Neural cell (in vitro differentiated cells): Measurements from ENCODE around the gene MGAT5B.

Source experiments
- EP300 ChIP-seq: fragments of 450-650 bp; conservative IDR thresholded peaks from 2 replicates; pipeline ENCODE4 v1.6.1; 2014; ENCODE audit warnings: antibody characterized with exemption, mild to moderate bottlenecking, moderate library complexity; ENCODE audit not compliant: poor library complexity, severe bottlenecking
- EZH2 ChIP-seq: fragments of 200-600, 300-800 bp; shearing (Covaris generic), sonication (generic); IDR thresholded peaks from 2 replicates; pipeline ENCODE4 v1.6.1; 2014; ENCODE audit warnings: antibody characterized with exemption, low read length, borderline replicate concordance, mild to moderate bottlenecking; ENCODE audit not compliant: insufficient read depth, poor library complexity, severe bottlenecking
- MXI1 ChIP-seq: fragments of 450-650 bp; conservative IDR thresholded peaks from 2 replicates; pipeline ENCODE4 v1.6.1; 2014; ENCODE audit warnings: antibody characterized with exemption, mild to moderate bottlenecking; ENCODE audit not compliant: poor library complexity, severe bottlenecking
- POLR2AphosphoS5 ChIP-seq: IDR thresholded peaks from 2 replicates; pipeline ENCODE4 v1.6.1; 2012
- RAD21 ChIP-seq: fragments of 450-650 bp; conservative IDR thresholded peaks from 2 replicates; pipeline ENCODE4 v1.6.1; 2014; ENCODE audit warnings: antibody characterized with exemption, mild to moderate bottlenecking, moderate library complexity
- SMC3 ChIP-seq: fragments of 450-650 bp; conservative IDR thresholded peaks from 2 replicates; pipeline ENCODE4 v1.6.1; 2014; ENCODE audit warnings: antibody characterized with exemption, mild to moderate bottlenecking, moderate library complexity; ENCODE audit not compliant: poor library complexity
- TAF1 ChIP-seq: IDR thresholded peaks from 2 replicates; pipeline ENCODE4 v1.6.1; 2012; ENCODE audit warnings: low read depth
- TF ChIP-seq, protein P1 (sequence below): fragments of 450-650 bp; IDR thresholded peaks from 2 replicates; pipeline ENCODE4 v1.5.1; 2014; ENCODE audit warnings: antibody characterized with exemption, mild to moderate bottlenecking, moderate library complexity; ENCODE audit not compliant: poor library complexity, severe bottlenecking
- TF ChIP-seq, protein P2 (sequence below): IDR thresholded peaks from 2 replicates; pipeline ENCODE4 v1.6.1; 2012; ENCODE audit warnings: borderline replicate concordance

DNA sequence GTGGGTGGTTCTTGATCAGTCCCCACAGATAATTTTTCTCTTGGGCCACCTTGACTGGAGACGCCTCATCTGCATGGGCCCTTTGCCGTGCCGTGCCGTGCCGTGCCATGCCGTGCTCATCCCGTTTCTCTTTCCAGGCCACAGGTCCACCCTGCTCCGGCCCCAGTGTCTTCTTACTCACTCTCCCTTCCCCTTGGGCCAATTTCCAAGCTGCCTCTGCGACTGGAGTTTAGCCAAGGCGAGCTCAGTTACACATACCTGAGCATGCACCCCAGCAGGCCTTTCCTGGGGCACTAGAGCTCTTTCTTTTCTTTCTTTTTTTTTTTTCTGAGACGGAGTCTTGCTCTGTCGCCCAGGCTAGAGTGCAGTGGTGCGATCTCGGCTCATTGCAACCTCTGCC, 40.5 kb upstream of the MGAT5B start:
- TF ChIP-seq, protein P1, sequence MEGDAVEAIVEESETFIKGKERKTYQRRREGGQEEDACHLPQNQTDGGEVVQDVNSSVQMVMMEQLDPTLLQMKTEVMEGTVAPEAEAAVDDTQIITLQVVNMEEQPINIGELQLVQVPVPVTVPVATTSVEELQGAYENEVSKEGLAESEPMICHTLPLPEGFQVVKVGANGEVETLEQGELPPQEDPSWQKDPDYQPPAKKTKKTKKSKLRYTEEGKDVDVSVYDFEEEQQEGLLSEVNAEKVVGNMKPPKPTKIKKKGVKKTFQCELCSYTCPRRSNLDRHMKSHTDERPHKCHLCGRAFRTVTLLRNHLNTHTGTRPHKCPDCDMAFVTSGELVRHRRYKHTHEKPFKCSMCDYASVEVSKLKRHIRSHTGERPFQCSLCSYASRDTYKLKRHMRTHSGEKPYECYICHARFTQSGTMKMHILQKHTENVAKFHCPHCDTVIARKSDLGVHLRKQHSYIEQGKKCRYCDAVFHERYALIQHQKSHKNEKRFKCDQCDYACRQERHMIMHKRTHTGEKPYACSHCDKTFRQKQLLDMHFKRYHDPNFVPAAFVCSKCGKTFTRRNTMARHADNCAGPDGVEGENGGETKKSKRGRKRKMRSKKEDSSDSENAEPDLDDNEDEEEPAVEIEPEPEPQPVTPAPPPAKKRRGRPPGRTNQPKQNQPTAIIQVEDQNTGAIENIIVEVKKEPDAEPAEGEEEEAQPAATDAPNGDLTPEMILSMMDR: no peak
- no peak for TF ChIP-seq RAD21
- TF ChIP-seq POLR2AphosphoS5: no peak
- TF ChIP-seq EZH2: no peak
- no peak for TF ChIP-seq EP300
- TF ChIP-seq, protein P2, sequence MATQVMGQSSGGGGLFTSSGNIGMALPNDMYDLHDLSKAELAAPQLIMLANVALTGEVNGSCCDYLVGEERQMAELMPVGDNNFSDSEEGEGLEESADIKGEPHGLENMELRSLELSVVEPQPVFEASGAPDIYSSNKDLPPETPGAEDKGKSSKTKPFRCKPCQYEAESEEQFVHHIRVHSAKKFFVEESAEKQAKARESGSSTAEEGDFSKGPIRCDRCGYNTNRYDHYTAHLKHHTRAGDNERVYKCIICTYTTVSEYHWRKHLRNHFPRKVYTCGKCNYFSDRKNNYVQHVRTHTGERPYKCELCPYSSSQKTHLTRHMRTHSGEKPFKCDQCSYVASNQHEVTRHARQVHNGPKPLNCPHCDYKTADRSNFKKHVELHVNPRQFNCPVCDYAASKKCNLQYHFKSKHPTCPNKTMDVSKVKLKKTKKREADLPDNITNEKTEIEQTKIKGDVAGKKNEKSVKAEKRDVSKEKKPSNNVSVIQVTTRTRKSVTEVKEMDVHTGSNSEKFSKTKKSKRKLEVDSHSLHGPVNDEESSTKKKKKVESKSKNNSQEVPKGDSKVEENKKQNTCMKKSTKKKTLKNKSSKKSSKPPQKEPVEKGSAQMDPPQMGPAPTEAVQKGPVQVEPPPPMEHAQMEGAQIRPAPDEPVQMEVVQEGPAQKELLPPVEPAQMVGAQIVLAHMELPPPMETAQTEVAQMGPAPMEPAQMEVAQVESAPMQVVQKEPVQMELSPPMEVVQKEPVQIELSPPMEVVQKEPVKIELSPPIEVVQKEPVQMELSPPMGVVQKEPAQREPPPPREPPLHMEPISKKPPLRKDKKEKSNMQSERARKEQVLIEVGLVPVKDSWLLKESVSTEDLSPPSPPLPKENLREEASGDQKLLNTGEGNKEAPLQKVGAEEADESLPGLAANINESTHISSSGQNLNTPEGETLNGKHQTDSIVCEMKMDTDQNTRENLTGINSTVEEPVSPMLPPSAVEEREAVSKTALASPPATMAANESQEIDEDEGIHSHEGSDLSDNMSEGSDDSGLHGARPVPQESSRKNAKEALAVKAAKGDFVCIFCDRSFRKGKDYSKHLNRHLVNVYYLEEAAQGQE: no peak
- TF ChIP-seq MXI1: no peak
- TF ChIP-seq SMC3: no peak
- TF ChIP-seq TAF1: no peak
